Fibroblast of mammary gland (primary cell): ENCODE results near the gene CLRN1.
A peak's percentile ranks its signal among the peaks of the same experiment; 100 is the strongest.

Experiments
- DNase-seq: peaks from one replicate; pipeline ENCODE4 v3.0.0-alpha.2; 2010; ENCODE audit warnings: low read depth
- H3K4me3 ChIP-seq: 2 replicates; pipeline ENCODE4 v1.5.1; 2011; ENCODE audit warnings: low read depth, mild to moderate bottlenecking, low read length, moderate library complexity; ENCODE audit not compliant: control insufficient read depth
- CTCF ChIP-seq: conservative IDR thresholded peaks from 2 replicates; pipeline ENCODE4 v1.5.1; 2011; ENCODE audit warnings: low read depth, low read length, inconsistent platforms; ENCODE audit not compliant: control insufficient read depth, insufficient read depth

CLRN1 gene

DNA sequence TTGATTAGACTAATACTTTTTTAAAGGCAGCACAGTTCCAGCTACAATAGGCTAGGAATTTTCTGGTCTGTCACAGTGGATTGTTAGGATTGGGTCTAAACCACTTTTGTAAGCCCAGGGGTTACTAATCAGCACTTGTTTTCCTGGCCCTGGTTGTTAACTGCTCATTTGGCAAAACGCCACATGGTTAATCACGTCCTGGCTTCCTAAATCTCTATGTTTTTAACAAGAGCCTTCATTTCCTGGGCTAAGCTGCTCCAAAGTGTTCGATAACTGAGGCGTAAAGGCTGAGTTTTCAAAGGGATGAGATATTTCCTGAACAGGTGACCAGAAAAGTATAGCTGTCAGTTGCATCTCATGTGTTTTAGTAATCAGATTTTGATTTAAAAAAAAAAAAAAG, 38.9 kb upstream of the CLRN1 start:
- DNase-seq = peak; percentile 80
- H3K4me3 ChIP-seq = no peak overlapping the region
- no peak for TF ChIP-seq CTCF

DNA sequence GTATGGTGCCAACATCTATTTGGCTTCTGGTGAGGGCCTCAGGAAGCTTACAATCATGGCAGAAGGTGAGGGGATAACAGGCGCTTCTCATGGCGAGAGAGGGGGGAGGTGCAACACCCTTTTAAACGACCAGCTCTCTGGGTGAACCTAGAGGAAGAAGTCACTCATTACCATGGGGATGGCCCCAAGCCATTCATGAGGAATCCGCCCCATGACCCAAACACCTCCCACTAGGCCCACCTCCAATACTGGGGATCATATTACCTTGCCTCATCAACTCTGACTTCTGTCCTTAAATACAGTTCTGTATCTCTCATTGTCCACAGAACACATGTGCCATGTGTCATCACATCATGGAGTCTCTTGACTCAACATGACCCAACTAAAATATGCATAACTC, 37.5 kb upstream of the CLRN1 start:
- TF ChIP-seq CTCF = no peak
- peak; percentile 40 for DNase-seq

DNA sequence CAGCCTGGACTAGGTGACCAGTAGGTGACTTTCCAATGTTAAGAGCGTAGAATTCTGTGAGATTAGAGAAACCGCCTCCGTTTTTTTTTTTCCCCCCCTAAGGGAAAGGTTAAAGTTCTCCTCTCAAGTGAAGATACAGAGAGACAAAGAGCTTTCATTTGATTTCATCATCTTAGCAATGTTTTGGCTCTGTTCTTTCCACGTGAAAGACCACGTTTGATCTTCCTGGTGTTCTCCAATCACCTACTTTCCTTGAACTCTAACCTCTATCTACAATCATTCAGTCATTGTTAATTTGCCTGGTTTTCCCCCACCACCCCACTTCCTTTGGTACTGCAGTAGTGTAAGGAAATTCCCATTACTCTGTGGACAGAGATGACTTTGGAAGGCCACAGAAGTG, 36.9 kb upstream of the CLRN1 start:
- no peak for DNase-seq
- no peak for TF ChIP-seq CTCF
- H3K4me3 ChIP-seq = no peak overlapping the region

More for the DNA sequence above, 37.5 kb upstream of the CLRN1 start:
- H3K4me3 ChIP-seq = no peak overlapping the region

- H3K4me3 ChIP-seq = no peak overlapping the region
- DNase-seq = peak; percentile 70
- TF ChIP-seq CTCF = peak; percentile 65
Measured at GRCh38 chr3:151008699-151009098, 36.2 kb upstream of the CLRN1 start.

DNA sequence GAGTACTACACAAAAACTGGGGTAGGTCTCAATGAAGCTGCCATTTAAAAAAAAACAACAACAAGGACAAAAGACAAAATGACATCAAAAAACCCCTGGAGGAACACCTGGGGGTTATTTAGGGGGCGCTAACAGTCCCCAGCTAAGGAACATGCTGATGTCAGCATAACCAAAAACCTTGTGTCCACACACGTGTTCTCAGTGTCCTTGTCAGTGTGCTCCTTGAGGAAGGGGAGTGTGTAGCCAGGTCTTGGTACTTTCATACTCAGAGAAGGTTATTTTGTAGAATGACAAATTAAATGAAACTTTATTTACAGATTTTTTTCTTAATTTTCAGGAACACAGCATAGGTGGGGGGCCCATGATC, 31.2 kb upstream of the CLRN1 start:
- no peak overlapping the region for H3K4me3 ChIP-seq
- no peak for TF ChIP-seq CTCF
- DNase-seq = no peak

- TF ChIP-seq CTCF = no peak
- DNase-seq = peak; percentile 53
Measured at GRCh38 chr3:151003029-151003767, 30.7 kb upstream of the CLRN1 start.

More at GRCh38 chr3:151003029-151003767, 30.7 kb upstream of the CLRN1 start:
- no peak overlapping the region for H3K4me3 ChIP-seq
